ENCODE data around the gene IER5L.
"Not testable (repeated sequence)": the region's sequence is repeated elsewhere in the genome, so short reads cannot be mapped to it uniquely, and the experiment has no call there.

Gene IER5L

GRCh38 chr9:129178568-129179382 lies 714 bp upstream of the IER5L start:
- DNase-seq: no peak

DNA sequence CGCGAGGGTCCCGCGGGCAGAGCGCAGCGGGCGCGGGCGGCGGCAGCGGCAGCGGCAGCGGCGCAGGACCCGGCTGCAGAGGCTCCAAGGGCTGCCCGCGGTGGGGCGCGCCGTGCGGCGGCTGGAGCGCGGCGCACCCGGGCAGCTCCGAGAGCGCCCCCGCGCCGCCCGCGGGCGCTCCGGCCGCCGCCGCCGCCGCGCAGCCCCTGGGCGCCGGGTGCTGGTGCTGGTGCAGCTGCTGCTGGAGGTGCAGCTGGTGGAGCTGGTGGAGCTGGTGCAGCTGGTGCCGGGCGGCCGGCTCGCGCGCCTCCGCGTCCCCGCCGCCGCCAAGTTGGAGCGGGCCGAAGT lies 644 bp downstream of the IER5L start:
- no peak for DNase-seq

DNA sequence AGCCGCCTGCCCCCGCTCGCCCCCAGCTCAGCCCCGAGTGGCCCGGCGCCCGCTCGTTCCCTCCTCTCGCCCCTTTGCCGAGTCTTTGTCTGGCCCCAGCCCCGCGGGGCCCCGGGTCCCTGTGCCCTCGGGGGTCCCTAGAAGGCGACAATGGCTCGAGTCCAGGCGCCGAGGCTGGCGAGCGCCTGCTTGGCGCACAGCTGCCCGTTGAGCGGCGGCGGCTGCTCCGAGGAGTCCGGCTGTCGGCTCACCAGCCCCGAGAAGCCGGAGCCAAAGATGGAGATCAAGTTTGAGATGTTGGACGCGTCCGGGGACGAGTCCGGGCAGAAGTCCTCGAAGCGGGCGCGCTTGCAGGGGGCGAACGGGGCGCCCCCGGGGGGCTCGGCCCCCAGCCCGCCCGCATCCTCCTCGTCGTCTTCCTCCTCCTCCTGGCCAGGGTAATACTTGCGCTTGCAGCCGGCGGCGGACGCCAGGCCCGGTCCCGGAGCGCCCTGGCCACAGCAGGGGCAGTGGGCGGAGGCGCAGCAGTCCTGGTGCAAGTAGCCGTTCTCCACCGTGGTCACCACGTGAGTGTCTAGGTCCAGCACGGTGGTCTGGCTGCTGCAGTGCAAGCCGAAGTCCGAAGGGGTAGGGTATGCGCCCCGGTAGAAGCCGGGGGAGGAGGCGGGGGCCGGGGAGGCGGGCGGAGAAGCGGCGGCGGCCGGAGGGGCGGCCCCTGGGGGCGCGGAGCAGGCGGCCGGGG lies 1.2 kb downstream of the IER5L start:
- no peak for DNase-seq

- DNase-seq: peak; percentile 44
Observed at GRCh38 chr9:129175825-129176633, 2.0 kb downstream of the IER5L start.

- no peak for DNase-seq
Observed at GRCh38 chr9:129175515-129175824, 2.6 kb downstream of the IER5L start.

GRCh38 chr9:129174724-129175514 lies 3.1 kb downstream of the IER5L start:
- DNase-seq: peak; percentile 16

DNA sequence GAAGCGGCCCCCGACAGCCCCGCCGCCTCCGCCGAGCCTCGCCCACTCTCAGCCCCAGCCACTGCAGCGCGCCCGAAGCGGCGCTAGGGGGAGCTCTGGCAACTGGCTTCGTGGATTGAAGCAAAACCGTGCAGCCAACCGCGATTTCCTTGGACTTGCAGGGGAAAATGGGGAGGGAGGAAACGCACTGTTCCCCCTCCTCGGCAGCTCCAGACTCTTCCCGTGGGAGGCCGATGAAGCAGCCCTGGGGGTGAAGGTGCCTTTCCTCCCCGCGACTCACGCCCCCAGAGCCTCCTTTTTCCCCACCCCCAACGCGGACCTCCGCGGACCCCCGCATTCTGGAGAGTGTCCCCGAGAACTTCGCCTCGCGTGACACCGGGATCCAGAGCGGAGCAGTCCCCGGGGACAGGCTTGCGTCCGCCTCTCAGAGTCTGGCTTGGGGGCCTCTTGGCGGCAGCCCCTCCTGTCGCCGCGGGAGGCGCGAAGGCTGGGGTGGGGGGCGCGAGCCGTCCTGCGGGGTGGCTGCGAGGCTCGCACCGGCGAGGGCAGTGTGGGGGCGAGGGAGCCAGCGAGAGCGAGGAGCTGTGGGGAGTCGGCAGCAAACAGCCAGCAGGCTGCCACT lies 3.8 kb downstream of the IER5L start:
- peak; percentile 8 for DNase-seq

GRCh38 chr9:129173296-129174101 lies 4.6 kb downstream of the IER5L start:
- no peak for DNase-seq

DNA sequence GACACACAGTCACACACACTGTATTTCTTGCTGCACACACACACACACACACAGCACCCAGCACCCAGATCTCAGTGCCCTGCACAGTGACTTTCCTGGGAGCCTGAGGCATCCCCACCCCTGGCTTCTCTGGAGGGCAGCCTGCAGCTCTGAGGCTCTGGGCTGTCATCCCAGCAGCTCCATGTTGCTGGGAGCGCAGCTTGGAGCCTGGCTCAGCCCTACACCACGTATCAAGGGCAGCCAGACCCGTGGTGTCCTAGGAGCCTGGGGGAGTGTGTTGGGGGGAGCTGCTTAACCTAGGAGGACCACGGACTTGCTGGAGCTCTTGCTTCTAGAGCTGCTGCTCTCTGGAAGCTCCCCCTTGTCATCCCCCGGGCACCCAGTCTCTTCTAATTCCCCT lies 5.2 kb downstream of the IER5L start:
- DNase-seq: no peak

DNA sequence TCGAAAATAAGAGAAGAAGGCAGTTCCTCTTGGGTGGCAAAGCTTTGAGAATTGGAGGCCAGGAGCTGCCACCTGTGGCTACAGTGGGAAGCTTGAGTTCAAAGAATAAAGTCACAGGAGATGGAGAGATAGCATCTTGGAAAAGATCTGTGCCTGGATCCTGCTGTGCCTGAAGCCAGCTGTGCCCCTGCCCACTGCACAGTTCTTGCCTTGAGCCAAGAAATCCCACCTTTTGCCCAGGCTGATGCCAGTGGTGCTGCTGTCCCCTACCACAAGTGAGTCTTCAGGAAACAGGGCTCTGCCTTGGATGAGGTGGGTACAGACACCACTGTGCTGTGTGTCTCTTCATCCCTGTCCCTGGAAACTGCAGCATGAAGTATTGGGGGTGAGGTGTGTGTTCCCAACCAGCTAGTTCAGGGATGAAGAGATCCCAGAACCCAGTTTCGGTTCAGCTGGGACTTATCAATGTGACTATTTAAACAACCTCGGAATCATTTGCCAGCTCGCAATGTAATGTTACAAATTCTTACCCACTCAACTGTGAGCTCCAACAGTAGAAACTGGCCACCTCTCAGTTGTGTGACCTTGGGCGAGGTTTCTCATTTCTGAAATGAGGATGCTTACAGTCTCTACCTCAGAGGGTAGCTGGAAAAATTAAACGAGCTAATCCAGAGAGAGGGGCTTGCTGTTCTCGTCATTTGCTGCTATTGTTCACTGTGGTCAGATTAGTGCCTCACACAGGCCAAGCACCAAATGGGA lies 5.9 kb downstream of the IER5L start:
- no peak for DNase-seq

DNA sequence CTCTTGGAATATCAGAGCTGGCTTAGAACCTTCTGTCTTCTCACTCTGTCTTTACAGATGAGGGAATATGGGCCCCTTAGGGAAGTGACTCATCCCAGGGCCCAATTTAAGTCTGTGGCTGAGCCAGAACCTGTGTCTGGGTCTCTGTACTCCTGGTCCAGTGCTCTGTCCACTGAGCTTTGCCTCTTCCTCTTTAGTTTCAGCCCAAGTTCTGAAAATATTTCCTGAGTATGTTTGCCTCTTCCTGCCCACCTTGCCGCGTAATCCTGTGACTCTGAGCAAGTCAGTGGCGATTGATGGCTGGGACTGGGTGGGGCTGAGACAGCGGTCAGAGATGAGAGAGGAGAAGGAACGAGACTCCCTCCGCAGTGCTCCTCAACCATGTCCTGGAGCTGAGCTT lies 7.8 kb downstream of the IER5L start:
- no peak for DNase-seq

- no peak for DNase-seq
Observed at GRCh38 chr9:129166623-129167557, 11.2 kb downstream of the IER5L start.

DNA sequence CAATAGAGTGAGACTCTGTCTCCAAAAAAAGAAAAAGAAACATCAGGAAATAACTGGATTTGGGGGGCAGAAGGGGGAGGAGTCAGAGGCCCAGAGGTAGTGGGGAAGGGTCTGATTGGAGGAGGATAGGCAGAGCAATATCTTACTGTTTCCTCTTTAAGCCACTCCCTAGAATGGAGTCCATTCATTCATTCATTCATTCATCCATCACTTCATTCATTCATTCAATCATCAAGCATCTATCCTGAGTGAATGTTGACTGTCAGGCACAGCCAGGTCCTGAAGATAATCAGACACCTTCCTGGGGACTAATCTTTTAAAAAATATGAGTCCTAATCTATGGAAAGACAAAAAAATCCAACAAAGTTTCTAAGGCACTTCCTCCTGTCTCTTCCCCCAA lies 12.9 kb downstream of the IER5L start:
- no peak for DNase-seq

DNA sequence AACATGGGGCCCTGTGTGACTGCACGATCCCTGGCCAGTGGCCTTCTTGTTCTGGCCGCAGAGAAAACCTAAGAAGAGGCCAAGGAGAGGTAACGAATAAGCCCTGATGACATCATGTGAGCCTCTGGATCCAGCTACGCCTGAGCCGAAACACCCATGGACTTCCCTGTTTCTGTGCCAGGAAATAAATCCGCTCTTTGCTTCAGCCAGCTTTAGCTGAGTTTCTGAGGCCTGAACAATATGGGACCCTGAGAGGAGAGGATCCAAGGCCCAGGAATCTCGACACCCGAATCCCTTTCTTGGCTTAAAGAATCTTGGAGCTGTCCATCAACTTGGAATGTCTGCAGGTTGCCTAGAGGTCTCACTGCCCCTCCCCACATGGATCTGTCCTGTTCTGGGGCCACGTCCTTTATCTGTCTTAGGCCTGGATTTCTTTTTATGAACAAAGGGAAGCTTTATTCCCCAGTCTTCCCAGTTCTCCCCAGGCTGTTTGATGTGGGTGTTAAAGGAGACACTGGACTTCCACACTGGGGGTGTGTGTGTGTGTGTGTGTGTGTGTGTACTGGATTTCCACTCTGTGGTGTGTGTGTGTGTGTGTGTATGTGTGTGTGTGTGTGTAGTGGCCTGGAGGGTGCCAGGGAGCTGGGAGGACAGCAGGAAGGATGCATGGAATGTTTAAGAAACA lies 13.7 kb downstream of the IER5L start:
- DNase-seq: no peak

DNA sequence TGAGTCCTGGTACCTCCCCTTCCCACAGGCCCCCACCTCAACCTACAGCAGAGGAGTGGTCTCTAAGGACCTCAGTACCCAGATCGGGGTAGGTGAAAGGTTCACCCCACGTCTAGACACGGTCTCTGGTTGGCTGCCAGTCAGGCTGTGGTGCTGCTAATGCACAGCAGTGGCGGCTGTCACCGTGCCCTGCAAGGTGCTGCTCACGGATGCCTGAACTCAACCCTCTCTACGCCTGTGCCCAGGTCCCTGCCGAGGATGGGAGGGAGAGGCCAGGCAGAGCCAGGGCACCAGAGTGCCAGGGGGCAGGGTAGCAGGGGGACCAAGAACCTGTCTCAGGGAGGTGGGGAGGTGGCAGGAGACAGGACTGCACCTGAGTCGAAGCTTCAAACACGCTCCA lies 14.3 kb downstream of the IER5L start:
- no peak for DNase-seq

- not testable (repeated sequence) for DNase-seq
Observed at GRCh38 chr9:129163198-129163670, 14.8 kb downstream of the IER5L start.

DNA sequence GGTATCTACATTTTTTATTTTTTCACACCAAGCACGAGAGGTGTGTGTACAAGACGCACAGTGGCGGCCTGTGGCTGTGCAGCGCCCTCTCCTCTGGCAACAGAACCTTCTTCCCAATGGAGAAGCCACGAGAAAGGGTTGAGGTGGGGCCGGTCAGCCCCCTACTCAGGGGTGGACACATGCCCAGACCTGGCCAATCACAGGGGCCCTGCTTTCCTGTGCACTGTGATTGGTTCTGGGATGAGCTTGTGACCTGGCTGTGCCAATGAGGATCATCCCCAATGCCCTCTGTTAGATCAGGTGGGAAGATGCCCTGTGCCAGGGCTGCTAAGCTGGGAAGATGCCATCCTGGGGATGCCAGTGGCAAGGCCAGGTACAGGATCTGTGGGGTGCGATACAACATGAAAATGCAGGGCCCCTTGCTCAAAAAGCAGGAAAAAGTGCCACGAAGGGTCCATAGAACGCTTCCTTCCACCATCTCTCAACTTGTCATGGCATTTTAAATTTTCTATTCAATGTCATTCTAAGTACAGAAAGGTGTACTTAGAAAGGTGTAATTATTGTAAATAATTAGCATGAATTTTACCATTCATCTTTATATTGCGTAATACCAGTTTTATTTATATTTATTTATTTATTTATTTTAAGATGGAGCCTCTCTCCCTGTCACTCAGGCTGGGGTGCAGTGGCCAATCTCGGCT lies 15.4 kb downstream of the IER5L start:
- DNase-seq: no peak

DNA sequence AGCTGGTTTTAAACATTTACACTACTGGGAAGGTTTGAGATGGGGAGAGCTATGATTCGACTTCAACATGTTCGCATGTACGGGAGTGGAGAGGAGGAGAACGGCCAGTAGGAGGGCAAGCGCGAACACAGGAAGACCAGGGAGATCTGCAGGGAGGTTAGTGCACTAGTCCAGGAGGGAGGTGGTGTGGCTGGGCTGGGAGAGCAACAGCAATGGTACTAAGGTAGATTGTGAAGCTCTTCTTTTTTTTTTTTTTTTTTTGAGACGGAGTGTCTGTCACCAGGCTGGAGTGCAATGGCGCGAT lies 16.6 kb downstream of the IER5L start:
- no peak for DNase-seq
